GM19240 (cell line): ENCODE results near the gene POLR2C.
A peak's percentile ranks its signal among the peaks of the same experiment; 100 is the strongest.

Experiments used
- DNase-seq: peaks from one replicate; pipeline ENCODE4 v3.0.0; 2011; ENCODE audit warnings: low spot score; ENCODE audit not compliant: insufficient read length

POLR2C gene

GRCh38 chr16:57517397-57518367 is 55.2 kb downstream of the POLR2C start:
- DNase-seq: no peak

- DNase-seq: no peak
Measured at GRCh38 chr16:57518520-57518919, 56.0 kb downstream of the POLR2C start.

GRCh38 chr16:57518922-57519321 is 56.4 kb downstream of the POLR2C start:
- DNase-seq: no peak

- peak; percentile 95 for DNase-seq
Measured at GRCh38 chr16:57519796-57520360, 57.4 kb downstream of the POLR2C start.
